GM19351 (cell line): Measurements from ENCODE around the gene ULK4.
"Not testable (repeated sequence)": the region's sequence is repeated elsewhere in the genome, so short reads cannot be mapped to it uniquely, and the experiment has no call there.

ENCODE experiments used
- ATAC-seq: cut with Tn5 transposase; IDR thresholded peaks from one replicate; pipeline ENCODE4 v1.9.1; 2021; ENCODE audit warnings: mild to moderate bottlenecking, moderate library complexity; ENCODE audit not compliant: unreplicated experiment

The ULK4 gene

DNA sequence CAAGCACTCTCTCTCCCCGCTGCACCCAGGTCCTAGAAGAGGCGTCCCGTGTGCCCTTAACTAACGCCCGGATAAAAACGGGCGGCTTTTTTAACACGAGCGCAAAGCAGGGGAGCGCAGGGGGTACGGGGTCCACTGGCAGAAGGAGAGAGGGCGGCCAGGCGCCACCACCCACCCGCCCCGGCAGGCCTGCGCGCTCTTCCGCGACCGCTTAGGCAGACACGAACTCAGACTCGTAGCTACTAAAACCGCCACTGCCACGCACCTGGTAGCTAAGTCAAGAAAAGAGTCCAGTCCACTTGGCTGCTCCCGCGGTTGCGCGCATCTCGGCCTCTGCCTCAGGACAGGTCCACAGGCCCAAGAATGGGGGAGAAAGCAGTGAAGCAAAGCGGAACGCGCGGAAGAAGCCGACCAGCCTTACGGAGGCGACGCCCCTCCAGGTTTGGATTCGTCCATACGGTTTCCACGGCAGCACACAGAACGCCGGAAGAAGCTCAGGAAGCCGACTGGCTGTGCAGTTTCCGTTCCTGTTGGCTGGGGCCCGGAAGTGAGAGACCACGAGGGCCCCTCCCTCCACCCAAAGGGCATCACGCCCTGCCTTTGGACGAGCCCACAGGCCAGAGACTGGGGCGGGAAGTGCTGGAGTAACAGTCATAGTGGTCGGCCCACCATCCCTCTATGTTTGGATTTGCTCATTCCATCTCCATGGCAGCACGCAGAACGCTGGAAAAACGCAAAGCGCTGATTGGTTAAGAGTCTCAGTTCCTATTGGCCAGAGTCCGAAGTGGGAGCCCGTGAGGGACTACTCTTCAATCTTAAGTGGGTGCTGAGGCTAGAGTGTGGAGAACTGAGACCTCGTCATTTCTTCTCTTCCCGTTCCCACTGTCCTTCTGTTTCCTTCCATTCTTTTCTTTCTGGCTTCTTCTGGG lies at the start of gene ULK4:
ULK4 (minus strand) TSS at position 353 of the 929 bp plus-strand sequence. CDS start 7,344 bp downstream, outside the sequence.
- ATAC-seq, result peak; percentile 87

- ATAC-seq, result no peak
Observed at GRCh38 chr3:42010530-42010929, 48.6 kb upstream of the ULK4 start.

GRCh38 chr3:42009456-42009855 lies 47.6 kb upstream of the ULK4 start:
- ATAC-seq, result no peak

- no peak for ATAC-seq
Observed at GRCh38 chr3:42007785-42008184, 45.9 kb upstream of the ULK4 start.

DNA sequence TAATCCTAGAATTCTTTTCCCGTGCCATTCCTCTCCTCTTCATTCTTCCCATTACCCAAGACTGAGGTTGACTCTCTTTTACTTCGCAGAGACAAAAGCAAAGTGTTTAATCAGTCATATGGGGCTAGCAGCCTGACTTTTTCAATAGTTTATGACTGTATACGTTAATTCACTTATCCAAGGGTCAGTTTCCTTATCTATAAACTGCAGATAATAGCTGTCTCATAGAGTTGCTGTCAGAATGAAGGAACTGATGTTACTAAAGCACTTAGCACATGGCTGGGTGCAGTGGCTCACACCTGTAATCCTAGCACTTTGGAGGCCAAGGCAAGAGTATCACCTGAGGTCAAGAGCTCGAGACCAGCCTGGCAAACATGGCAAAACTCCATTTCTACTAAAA lies 43.5 kb upstream of the ULK4 start:
- ATAC-seq, result no peak

- no peak for ATAC-seq
Observed at GRCh38 chr3:42002790-42003189, 40.9 kb upstream of the ULK4 start.

GRCh38 chr3:42001777-42002176 lies 39.9 kb upstream of the ULK4 start:
- no peak for ATAC-seq

DNA sequence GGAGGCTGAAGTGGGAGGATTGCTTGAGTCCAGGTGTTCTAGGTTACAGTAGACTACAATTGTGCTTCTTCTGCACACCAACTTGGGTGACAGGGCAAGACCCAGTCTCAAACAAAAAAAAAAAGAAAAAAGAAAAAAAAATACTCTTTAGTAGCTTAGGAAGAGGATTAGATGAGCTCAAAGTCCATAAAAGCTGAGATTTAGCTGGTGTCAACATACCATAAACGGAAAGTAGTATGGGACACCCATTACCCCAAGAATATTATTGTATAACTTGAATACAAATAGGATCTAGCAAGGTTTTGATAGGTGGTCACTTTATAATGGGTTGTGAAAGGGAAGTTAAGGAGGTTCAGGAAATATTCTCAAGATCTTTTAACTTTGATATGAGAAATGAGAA lies 38.0 kb upstream of the ULK4 start:
- no peak for ATAC-seq

DNA sequence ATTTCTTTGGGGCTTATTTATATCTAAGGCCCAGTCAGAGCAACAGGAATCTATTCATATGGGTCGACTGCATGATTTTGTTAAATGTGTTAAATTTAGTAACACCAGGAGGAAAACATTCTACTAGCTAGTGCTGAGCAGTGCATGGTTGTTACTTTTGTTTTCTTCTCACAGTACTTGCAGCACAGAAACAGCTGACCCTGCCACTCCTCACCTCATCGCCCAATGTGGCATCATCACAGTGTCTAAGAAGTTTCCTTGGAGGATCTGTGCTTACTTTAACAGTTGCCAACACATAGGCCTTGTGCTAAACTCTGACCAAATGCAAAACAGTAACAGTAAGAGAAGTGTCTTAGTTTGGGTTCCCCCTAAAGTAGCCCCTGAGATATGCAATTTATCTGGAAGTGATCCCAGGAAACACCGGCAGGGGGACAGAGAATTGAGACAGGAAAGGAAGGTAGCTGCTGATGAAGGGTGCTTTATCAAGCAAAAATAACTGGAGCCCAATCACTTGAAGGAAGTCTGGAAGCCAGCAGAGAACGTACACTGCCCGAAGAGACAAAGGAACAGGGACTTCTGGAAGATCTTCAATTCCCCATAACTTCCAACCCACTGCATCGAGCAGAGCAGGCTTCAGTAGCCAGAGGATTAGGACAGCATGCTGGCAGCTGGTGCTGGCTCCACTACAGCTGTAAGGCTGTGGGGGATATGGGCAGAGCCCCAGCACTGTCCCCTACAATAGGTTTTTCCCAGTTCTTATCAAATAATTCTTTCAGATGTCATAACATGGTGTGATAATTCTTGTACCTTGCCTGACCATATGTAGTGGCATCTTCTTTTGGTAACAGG lies 36.0 kb upstream of the ULK4 start:
- no peak for ATAC-seq

- no peak for ATAC-seq
Observed at GRCh38 chr3:41991437-41991836, 29.5 kb upstream of the ULK4 start.

DNA sequence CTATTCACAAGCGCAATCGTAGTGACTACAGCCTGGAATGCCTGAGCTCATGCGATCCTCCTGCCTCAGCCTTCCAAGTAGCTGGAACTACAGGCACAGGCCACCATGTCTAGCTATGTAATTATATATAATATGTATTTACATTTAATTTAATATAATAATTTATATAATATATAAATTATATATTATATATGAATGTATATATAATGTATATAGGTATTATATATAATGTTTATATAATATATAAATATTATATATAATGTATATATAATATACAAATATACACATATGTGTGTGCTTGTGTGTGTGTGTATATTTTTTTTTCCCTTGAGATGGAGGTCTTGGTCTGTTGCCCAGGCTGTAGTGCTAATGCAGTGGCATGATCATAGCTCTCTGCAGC lies 27.6 kb upstream of the ULK4 start:
- no peak for ATAC-seq

GRCh38 chr3:41987627-41988026 lies 25.7 kb upstream of the ULK4 start:
- no peak for ATAC-seq

- no peak for ATAC-seq
Observed at GRCh38 chr3:41986561-41986960, 24.7 kb upstream of the ULK4 start.

- no peak for ATAC-seq
Observed at GRCh38 chr3:41985018-41985417, 23.1 kb upstream of the ULK4 start.

DNA sequence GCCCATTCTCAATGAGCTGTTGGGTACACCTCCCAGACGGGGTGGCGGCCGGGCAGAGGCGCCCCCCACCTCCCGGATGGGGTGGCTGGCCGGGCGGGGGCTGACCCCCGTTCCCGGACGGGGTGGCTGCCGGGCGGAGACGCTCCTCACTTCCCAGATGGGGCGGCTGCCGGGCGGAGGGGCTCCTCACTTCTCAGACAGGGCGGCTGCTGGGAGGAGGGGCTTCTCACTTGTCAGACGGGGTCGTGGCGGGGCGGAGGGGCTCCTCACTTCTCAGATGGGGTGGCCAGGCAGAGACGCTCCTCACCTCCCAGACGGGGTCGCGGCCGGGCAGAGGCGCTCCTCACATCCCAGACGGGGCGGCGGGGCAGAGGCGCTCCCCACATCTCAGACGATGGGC lies 21.2 kb upstream of the ULK4 start:
- ATAC-seq, result not testable (repeated sequence)

DNA sequence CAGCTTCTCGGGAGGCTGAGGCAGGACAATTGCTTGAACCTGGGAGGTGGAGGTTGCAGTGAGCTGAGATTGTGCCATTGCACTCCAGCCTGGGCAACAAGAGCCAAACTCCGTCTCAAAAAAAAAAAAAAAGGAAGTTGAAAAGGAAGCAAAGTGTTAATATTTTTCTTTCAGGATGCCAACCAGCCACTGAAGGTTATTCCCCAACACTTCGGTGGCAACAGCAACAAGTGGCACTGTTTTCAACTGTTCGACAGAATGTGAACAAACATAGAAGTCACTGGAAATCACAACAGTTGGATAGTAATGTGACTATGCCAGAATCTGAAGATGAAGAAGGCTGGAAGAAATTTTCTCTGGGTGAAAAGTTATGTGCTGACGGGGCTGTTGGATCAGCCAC lies 15.5 kb upstream of the ULK4 start:
- not testable (repeated sequence) for ATAC-seq

DNA sequence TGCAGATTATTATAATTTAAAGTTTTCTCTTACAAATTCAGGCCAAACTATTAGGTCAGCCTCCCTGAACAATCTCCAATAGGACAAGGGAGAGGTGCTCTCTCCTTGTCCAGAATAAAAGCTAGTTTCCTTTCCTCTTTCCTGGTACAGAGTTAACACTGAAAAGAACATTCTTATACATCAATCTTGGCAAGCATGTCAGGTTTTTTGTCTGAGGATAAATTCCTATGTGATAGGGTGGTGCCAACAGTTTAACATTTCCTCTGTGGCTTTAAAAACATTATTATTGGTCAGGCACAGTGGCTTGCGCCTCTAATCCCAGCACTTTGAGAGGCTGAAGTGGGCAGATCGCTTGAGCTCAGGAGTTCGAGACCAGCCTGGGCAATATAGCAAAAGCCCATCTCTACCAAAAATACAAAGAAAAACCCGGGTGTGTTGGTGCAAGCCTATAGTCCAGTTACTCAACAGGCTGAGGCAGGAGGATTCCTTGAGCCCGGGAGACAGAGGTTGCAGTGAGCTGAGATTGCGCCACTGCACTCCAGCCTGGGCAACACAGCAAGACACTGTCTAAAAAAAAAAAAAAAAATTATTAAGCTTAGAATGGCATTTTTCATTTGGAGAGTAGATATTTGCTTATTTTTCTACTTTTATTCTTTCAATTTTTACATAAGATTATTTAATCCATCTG lies 13.7 kb upstream of the ULK4 start:
- no peak for ATAC-seq

DNA sequence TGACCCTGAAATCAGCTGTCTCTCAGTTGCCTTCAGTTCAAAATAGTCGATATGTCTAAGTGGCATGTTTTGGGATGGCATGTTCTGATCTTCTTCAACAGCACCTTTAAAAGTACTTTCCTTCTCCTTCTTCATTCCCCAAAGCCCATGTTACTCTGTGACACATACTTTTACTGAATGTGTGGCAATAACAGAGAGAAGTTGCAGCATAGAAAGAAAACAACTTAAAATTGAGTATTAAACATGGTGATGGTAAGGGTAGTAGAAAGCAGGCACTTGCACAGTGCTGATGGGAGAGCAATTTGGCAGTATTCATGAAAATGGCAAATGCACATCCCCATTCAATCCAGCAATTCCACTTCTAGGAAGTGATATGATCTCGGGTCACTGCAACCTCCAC lies 12.3 kb upstream of the ULK4 start:
- ATAC-seq, result no peak

GRCh38 chr3:41972802-41973201 lies 10.9 kb upstream of the ULK4 start:
- no peak for ATAC-seq

GRCh38 chr3:41966206-41966605 lies 4.3 kb upstream of the ULK4 start:
- ATAC-seq, result no peak

- ATAC-seq, result no peak
Observed at GRCh38 chr3:41963823-41964222, 1.9 kb upstream of the ULK4 start.
